ENCODE measurements around the gene SRXN1.

SRXN1 gene

DNA sequence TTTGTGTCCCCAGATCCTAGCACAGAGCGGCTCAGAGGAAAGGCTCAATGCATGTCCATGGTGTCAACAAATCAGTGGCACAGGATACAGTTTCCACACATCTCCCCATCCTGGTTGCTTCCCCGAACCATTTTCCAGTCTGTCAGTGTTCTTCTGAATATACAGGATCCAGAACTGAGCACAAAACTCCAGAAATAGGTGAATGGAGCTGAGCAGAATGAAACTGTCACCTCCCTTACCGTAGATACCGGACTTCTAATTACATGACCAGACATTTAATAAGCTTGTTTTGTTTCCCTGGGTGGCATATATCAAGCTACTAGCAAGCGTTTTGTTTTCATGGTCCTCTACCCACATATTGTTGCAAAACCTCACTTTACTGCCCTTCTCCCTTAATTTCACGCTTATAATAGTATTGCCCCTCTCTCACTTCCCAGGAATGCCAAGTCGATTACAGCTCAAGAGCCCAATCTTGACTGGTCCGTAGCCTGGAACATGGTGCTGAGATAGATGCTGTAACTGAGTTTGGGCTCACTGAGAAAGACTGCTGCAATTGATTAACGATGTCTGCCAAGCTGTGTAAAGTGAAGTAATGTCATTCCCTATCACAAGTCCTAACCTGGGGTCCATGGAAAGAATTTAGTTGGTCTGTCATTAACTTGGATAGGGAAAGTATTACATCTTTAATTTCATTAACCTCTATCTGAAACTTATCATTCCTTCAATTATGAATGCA, 34.6 kb upstream of the SRXN1 start:
- no peak for DNase-seq (ENCODE audit: low read depth in 1 of 2, low spot score in 1 of 2)
- TF ChIP-seq, protein P1, sequence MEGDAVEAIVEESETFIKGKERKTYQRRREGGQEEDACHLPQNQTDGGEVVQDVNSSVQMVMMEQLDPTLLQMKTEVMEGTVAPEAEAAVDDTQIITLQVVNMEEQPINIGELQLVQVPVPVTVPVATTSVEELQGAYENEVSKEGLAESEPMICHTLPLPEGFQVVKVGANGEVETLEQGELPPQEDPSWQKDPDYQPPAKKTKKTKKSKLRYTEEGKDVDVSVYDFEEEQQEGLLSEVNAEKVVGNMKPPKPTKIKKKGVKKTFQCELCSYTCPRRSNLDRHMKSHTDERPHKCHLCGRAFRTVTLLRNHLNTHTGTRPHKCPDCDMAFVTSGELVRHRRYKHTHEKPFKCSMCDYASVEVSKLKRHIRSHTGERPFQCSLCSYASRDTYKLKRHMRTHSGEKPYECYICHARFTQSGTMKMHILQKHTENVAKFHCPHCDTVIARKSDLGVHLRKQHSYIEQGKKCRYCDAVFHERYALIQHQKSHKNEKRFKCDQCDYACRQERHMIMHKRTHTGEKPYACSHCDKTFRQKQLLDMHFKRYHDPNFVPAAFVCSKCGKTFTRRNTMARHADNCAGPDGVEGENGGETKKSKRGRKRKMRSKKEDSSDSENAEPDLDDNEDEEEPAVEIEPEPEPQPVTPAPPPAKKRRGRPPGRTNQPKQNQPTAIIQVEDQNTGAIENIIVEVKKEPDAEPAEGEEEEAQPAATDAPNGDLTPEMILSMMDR (IDR thresholded peaks at IDR 0.05; ENCODE audit: insufficient read depth, low read length), result no peak
- no peak for TF ChIP-seq GABPA (IDR thresholded peaks at IDR 0.05; ENCODE audit: low read depth)
- TF ChIP-seq SPI1 (IDR thresholded peaks at IDR 0.05; ENCODE audit: borderline replicate concordance, low read depth), result no peak
- no peak for TF ChIP-seq POLR2AphosphoS5 (IDR thresholded peaks at IDR 0.05; ENCODE audit: low read depth)
- TF ChIP-seq, protein P2, sequence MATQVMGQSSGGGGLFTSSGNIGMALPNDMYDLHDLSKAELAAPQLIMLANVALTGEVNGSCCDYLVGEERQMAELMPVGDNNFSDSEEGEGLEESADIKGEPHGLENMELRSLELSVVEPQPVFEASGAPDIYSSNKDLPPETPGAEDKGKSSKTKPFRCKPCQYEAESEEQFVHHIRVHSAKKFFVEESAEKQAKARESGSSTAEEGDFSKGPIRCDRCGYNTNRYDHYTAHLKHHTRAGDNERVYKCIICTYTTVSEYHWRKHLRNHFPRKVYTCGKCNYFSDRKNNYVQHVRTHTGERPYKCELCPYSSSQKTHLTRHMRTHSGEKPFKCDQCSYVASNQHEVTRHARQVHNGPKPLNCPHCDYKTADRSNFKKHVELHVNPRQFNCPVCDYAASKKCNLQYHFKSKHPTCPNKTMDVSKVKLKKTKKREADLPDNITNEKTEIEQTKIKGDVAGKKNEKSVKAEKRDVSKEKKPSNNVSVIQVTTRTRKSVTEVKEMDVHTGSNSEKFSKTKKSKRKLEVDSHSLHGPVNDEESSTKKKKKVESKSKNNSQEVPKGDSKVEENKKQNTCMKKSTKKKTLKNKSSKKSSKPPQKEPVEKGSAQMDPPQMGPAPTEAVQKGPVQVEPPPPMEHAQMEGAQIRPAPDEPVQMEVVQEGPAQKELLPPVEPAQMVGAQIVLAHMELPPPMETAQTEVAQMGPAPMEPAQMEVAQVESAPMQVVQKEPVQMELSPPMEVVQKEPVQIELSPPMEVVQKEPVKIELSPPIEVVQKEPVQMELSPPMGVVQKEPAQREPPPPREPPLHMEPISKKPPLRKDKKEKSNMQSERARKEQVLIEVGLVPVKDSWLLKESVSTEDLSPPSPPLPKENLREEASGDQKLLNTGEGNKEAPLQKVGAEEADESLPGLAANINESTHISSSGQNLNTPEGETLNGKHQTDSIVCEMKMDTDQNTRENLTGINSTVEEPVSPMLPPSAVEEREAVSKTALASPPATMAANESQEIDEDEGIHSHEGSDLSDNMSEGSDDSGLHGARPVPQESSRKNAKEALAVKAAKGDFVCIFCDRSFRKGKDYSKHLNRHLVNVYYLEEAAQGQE (IDR thresholded peaks at IDR 0.05; ENCODE audit: insufficient replicate concordance, low read depth), result no peak
- peaks cover 6% of the 10 kb centered on the region for H3K27me3 ChIP-seq (ENCODE audit: insufficient read depth, poor library complexity, severe bottlenecking)
- H3K4me3 ChIP-seq (replicated peaks; ENCODE audit: insufficient read depth, low read length), result no peak overlapping the region
- H3K27ac ChIP-seq (replicated peaks), result no peak overlapping the region

DNA sequence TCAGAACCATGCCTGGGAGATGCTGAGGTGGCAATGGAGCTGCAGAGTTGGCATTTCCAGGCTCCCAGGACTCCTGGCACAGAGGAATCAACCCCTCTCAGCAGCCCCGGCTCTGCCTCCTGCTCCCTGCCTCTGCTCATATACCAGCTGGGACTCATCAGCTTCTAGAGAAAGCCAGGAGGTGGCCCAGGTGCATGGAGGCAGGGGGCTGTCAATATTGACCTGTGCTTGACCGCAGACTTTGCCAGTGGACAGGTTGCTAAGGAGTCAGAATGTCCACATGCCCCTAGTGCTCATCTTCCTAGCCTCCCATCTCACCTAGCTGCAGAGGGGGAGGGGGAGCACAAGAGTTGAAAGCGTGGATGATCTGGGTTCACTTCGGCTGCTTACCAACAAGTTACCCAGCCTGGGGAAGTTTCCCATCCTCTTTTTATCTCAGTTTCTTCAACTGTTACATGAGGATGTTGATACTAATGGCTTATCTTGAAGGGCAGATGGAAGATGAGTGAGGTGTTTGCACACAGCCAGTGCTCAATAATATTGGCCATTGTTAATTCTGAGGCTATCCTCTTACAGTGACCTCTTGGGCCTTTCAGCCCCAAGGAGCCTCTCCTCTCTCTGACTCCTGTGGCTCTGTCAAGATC, 31.8 kb upstream of the SRXN1 start:
- H3K4me3 ChIP-seq (replicated peaks; ENCODE audit: insufficient read depth, low read length), result no peak overlapping the region
- DNase-seq (ENCODE audit: low read depth in 1 of 2, low spot score in 1 of 2), result no peak
- TF ChIP-seq, protein P1 (IDR thresholded peaks at IDR 0.05; ENCODE audit: insufficient read depth, low read length), result no peak
- TF ChIP-seq POLR2AphosphoS5 (IDR thresholded peaks at IDR 0.05; ENCODE audit: low read depth) (no peak), GABPA (IDR thresholded peaks at IDR 0.05; ENCODE audit: low read depth) (no peak), SPI1 (IDR thresholded peaks at IDR 0.05; ENCODE audit: borderline replicate concordance, low read depth) (no peak)
- TF ChIP-seq, protein P2 (IDR thresholded peaks at IDR 0.05; ENCODE audit: insufficient replicate concordance, low read depth), result no peak
- no peak overlapping the region for H3K27ac ChIP-seq (replicated peaks)
- H3K27me3 ChIP-seq (ENCODE audit: insufficient read depth, poor library complexity, severe bottlenecking), result peaks cover 6% of the 10 kb centered on the region

DNA sequence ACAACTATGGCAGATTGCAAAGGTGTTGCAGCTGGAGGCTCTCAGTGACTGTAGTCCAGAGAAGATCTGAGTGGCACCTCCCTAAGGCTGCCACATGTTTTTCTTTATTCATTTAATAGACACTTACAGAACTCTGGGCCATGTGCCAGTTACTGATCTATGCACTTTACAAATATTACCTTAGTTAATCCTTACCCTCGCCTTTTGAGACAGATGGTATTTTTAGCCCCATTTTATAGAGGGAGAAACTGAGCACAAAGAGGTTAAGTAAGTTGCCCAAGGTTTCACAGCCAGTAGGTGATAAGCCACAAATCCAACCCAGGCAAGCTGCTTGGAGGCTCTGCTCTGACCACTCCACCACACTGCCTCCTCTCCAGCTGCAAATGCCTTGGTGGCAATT, 29.1 kb upstream of the SRXN1 start:
- no peak for TF ChIP-seq POLR2AphosphoS5 (IDR thresholded peaks at IDR 0.05; ENCODE audit: low read depth)
- no peak for TF ChIP-seq SPI1 (IDR thresholded peaks at IDR 0.05; ENCODE audit: borderline replicate concordance, low read depth)
- TF ChIP-seq, protein P1 (IDR thresholded peaks at IDR 0.05; ENCODE audit: insufficient read depth, low read length), result no peak
- TF ChIP-seq, protein P2 (IDR thresholded peaks at IDR 0.05; ENCODE audit: insufficient replicate concordance, low read depth), result no peak
- TF ChIP-seq GABPA (IDR thresholded peaks at IDR 0.05; ENCODE audit: low read depth), result no peak
- H3K27ac ChIP-seq (replicated peaks), result no peak overlapping the region
- no peak overlapping the region for H3K4me3 ChIP-seq (replicated peaks; ENCODE audit: insufficient read depth, low read length)

More for the DNA sequence above, 29.1 kb upstream of the SRXN1 start:
- H3K27me3 ChIP-seq (ENCODE audit: insufficient read depth, poor library complexity, severe bottlenecking), result peaks cover 1% of the 10 kb centered on the region
- DNase-seq (ENCODE audit: low read depth in 1 of 2, low spot score in 1 of 2), result no peak
